Neural cell (in vitro differentiated cells): ENCODE results near the gene EDDM13. TPM values are rescaled to one million over a fixed set of nuclear protein-coding genes. Genes with fewer than 3 reads are reported as not detected.

Source experiments
- H2AFZ ChIP-seq: fragments of 200-600, 300-800 bp; sonication (generic), shearing (Covaris generic); 2 replicates; pipeline ENCODE4 v1.6.0; 2014; ENCODE audit warnings: low read depth, mild to moderate bottlenecking, antibody characterized with exemption, low read length, moderate library complexity
- H3F3A ChIP-seq: fragments of 200-600 bp; shearing (Covaris generic); 2 replicates; pipeline ENCODE4 v1.6.1; 2016; ENCODE audit warnings: mild to moderate bottlenecking, moderate library complexity, mixed read lengths, antibody characterized with exemption, low read length; ENCODE audit not compliant: insufficient read depth, poor library complexity, severe bottlenecking
- H3K27ac ChIP-seq: fragments of 200-600, 300-800 bp; sonication (generic), shearing (Covaris generic); 2 replicates; pipeline ENCODE4 v1.5.1; 2014; ENCODE audit warnings: mild to moderate bottlenecking, low read length, moderate library complexity
- H3K27me3 ChIP-seq: fragments of 300-800, 200-600 bp; sonication (generic), shearing (Covaris generic); 2 replicates; pipeline ENCODE4 v1.6.0; 2014; ENCODE audit warnings: mild to moderate bottlenecking, low read depth, low read length, moderate library complexity; ENCODE audit not compliant: insufficient read depth
- H3K36me3 ChIP-seq: fragments of 300-800, 200-600 bp; sonication (generic), shearing (Covaris generic); 2 replicates; pipeline ENCODE4 v1.5.1; 2014; ENCODE audit warnings: mild to moderate bottlenecking, antibody characterized with exemption, low read length, moderate library complexity; ENCODE audit not compliant: insufficient read depth
- H3K4me2 ChIP-seq: fragments of 300-800, 200-600 bp; sonication (generic), shearing (Covaris generic); 2 replicates; pipeline ENCODE4 v1.6.0; 2014; ENCODE audit warnings: mild to moderate bottlenecking, low read length
- H3K4me3 ChIP-seq: fragments of 300-800, 200-600 bp; sonication (generic), shearing (Covaris generic); 2 replicates; pipeline ENCODE4 v1.5.1; 2014; ENCODE audit warnings: mild to moderate bottlenecking, low read length, moderate library complexity
- H3K79me2 ChIP-seq: fragments of 200-600 bp; shearing (Covaris generic); replicated peaks from 2 replicates; pipeline ENCODE4 v1.6.0; 2014; ENCODE audit warnings: mild to moderate bottlenecking, low read length, moderate library complexity; ENCODE audit not compliant: insufficient read depth
- H3K9ac ChIP-seq: fragments of 300-800, 200-600 bp; sonication (generic), shearing (Covaris generic); 2 replicates; pipeline ENCODE4 v1.6.1; 2016; ENCODE audit warnings: mild to moderate bottlenecking, low read length, mixed read lengths
- H3K9me2 ChIP-seq: fragments of 200-600 bp; shearing (Covaris generic); 2 replicates; pipeline ENCODE4 v1.6.1; 2016; ENCODE audit warnings: mild to moderate bottlenecking, low read length, mixed read lengths; ENCODE audit not compliant: insufficient read depth
- H3K9me3 ChIP-seq: fragments of 200-600, 300-800 bp; sonication (generic), shearing (Covaris generic); 2 replicates; pipeline ENCODE4 v1.6.1; 2016; ENCODE audit warnings: mild to moderate bottlenecking, mixed run types, low read length, moderate library complexity, mixed read lengths
- H4K20me1 ChIP-seq: fragments of 200-600 bp; shearing (Covaris generic); 2 replicates; pipeline ENCODE4 v1.6.1; 2016; ENCODE audit warnings: mild to moderate bottlenecking, mixed run types; ENCODE audit not compliant: insufficient read depth
- CTCF ChIP-seq: fragments of 450-650 bp; IDR thresholded peaks from 2 replicates; pipeline ENCODE4 v1.5.1; 2014; ENCODE audit warnings: antibody characterized with exemption, mild to moderate bottlenecking, moderate library complexity; ENCODE audit not compliant: poor library complexity, severe bottlenecking
- EP300 ChIP-seq: fragments of 450-650 bp; conservative IDR thresholded peaks from 2 replicates; pipeline ENCODE4 v1.6.1; 2014; ENCODE audit warnings: antibody characterized with exemption, mild to moderate bottlenecking, moderate library complexity; ENCODE audit not compliant: poor library complexity, severe bottlenecking
- EZH2 ChIP-seq: fragments of 200-600, 300-800 bp; shearing (Covaris generic), sonication (generic); IDR thresholded peaks from 2 replicates; pipeline ENCODE4 v1.6.1; 2014; ENCODE audit warnings: antibody characterized with exemption, low read length, borderline replicate concordance, mild to moderate bottlenecking; ENCODE audit not compliant: insufficient read depth, poor library complexity, severe bottlenecking
- MXI1 ChIP-seq: fragments of 450-650 bp; conservative IDR thresholded peaks from 2 replicates; pipeline ENCODE4 v1.6.1; 2014; ENCODE audit warnings: antibody characterized with exemption, mild to moderate bottlenecking; ENCODE audit not compliant: poor library complexity, severe bottlenecking
- POLR2AphosphoS5 ChIP-seq: IDR thresholded peaks from 2 replicates; pipeline ENCODE4 v1.6.1; 2012
- RAD21 ChIP-seq: fragments of 450-650 bp; conservative IDR thresholded peaks from 2 replicates; pipeline ENCODE4 v1.6.1; 2014; ENCODE audit warnings: antibody characterized with exemption, mild to moderate bottlenecking, moderate library complexity
- SMC3 ChIP-seq: fragments of 450-650 bp; conservative IDR thresholded peaks from 2 replicates; pipeline ENCODE4 v1.6.1; 2014; ENCODE audit warnings: antibody characterized with exemption, mild to moderate bottlenecking, moderate library complexity; ENCODE audit not compliant: poor library complexity
- TAF1 ChIP-seq: IDR thresholded peaks from 2 replicates; pipeline ENCODE4 v1.6.1; 2012; ENCODE audit warnings: low read depth
- polyA plus RNA-seq: library from polyadenylated mRNA; depleted of rRNA; stranded (reverse); fragments of >200 nt; gene quantifications from 2 replicates; pipeline ENCODE4 v1.2.3, GENCODE V29; 2014
- TF ChIP-seq, protein P1 (sequence below): IDR thresholded peaks from 2 replicates; pipeline ENCODE4 v1.6.1; 2012; ENCODE audit warnings: borderline replicate concordance

Gene EDDM13
- polyA plus RNA-seq, 1 donor from 2014 or later = not detected

DNA sequence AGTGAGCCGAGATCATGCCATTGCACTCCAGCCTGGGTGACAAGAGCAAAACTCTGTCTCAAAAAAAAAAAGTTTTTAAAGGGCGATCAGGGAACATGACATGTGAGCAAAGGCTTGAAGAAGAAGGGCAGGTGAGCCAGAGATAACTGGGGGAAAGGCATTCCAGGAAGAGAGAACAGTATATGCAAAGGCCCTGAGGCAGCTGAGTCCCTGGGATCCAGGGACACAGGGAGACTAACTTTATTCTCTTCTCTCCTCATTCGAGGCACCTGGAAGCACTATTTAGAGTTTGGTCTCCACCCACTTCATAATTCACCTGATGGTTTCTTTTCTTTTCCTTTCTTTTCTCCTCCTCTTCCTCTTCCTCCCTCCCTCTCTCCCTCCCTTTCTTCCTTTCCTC is 24.5 kb downstream of the EDDM13 start:
- Histone ChIP-seq H4K20me1 (no peaks in the 10 kb centered on the region), H3K27ac (no peak overlapping the region), H3K36me3 (no peaks in the 10 kb centered on the region), H3K4me3 (no peak overlapping the region), H3K27me3 (no peaks in the 10 kb centered on the region), H3F3A (no peaks in the 10 kb centered on the region), H3K9me2 (no peaks in the 10 kb centered on the region), H3K9ac (no peak overlapping the region), H3K4me2 (no peak overlapping the region), H3K79me2 (no peaks in the 10 kb centered on the region), H2AFZ (no peak overlapping the region), H3K9me3 (no peaks in the 10 kb centered on the region)
- TF ChIP-seq EZH2 (no peak), RAD21 (no peak), SMC3 (no peak), MXI1 (no peak), CTCF (no peak), TAF1 (no peak), EP300 (no peak), POLR2AphosphoS5 (no peak)

DNA sequence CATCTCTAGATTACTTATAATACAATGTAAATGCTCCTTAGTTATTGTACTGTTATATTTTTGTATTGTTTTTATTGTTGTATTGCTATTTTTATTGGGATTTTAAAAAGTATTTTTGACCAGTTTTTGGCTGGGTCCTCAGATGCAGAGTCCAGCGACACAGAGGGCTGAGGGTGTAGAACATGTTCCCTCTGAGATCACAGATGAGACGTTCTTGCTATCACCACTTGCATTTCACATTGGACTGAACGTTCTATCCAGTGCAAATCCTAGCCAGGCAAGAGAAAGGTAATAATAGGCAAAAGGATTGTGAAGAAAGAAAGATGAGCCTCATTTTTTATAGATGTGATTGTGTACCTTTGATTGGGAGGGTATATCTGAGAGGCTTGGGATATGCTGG is 27.1 kb downstream of the EDDM13 start:
- TF ChIP-seq TAF1 = no peak
- TF ChIP-seq, protein P1, sequence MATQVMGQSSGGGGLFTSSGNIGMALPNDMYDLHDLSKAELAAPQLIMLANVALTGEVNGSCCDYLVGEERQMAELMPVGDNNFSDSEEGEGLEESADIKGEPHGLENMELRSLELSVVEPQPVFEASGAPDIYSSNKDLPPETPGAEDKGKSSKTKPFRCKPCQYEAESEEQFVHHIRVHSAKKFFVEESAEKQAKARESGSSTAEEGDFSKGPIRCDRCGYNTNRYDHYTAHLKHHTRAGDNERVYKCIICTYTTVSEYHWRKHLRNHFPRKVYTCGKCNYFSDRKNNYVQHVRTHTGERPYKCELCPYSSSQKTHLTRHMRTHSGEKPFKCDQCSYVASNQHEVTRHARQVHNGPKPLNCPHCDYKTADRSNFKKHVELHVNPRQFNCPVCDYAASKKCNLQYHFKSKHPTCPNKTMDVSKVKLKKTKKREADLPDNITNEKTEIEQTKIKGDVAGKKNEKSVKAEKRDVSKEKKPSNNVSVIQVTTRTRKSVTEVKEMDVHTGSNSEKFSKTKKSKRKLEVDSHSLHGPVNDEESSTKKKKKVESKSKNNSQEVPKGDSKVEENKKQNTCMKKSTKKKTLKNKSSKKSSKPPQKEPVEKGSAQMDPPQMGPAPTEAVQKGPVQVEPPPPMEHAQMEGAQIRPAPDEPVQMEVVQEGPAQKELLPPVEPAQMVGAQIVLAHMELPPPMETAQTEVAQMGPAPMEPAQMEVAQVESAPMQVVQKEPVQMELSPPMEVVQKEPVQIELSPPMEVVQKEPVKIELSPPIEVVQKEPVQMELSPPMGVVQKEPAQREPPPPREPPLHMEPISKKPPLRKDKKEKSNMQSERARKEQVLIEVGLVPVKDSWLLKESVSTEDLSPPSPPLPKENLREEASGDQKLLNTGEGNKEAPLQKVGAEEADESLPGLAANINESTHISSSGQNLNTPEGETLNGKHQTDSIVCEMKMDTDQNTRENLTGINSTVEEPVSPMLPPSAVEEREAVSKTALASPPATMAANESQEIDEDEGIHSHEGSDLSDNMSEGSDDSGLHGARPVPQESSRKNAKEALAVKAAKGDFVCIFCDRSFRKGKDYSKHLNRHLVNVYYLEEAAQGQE = no peak
- TF ChIP-seq RAD21 = no peak
- no peak for TF ChIP-seq CTCF
- TF ChIP-seq EP300 = no peak
- no peak for TF ChIP-seq MXI1
- no peak for TF ChIP-seq SMC3
- no peaks in the 10 kb centered on the region for H3K9me2 ChIP-seq
- no peaks in the 10 kb centered on the region for H4K20me1 ChIP-seq
- no peak overlapping the region for H3K4me3 ChIP-seq
- H3K36me3 ChIP-seq = no peaks in the 10 kb centered on the region
- no peak overlapping the region for H3K4me2 ChIP-seq
- H3K27ac ChIP-seq = no peak overlapping the region
- no peaks in the 10 kb centered on the region for H3K9me3 ChIP-seq
- no peak overlapping the region for H3K9ac ChIP-seq
- no peaks in the 10 kb centered on the region for H3K79me2 ChIP-seq
- no peaks in the 10 kb centered on the region for H3K27me3 ChIP-seq
- H2AFZ ChIP-seq = no peak overlapping the region
- no peaks in the 10 kb centered on the region for H3F3A ChIP-seq
